Calu3 (cell line): ENCODE data around the gene SLC25A20. TPM values are rescaled to one million over a fixed set of nuclear protein-coding genes. Genes with fewer than 3 reads are reported as not detected.

Experiments used
- BruUV-seq: library from RNA; stranded (reverse); fragments of 400-500 nt; replicated peaks from 2 replicates; lab custom pipeline; 2021; lab: Mats Ljungman, UMichigan
- CTCF ChIA-PET: fragments of 300-600 bp; sonication (Branson Sonifier 250); formaldehyde crosslinking; loops from one replicate; lab custom pipeline; 2022; ENCODE audit warnings: antibody characterized with exemption; lab: Charles Lee
- DNase-seq: peaks from one replicate; pipeline ENCODE4 v3.0.0; 2022
- H3K27ac Mint-ChIP-seq: one replicate; pipeline ENCODE4 v1.8.0; 2022; ENCODE audit warnings: mixed read lengths; ENCODE audit not compliant: unreplicated experiment
- H3K27me3 Mint-ChIP-seq: one replicate; pipeline ENCODE4 v1.8.0; 2022; ENCODE audit warnings: mixed read lengths; ENCODE audit not compliant: unreplicated experiment
- H3K36me3 Mint-ChIP-seq: one replicate; pipeline ENCODE4 v1.8.0; 2022; ENCODE audit warnings: mild to moderate bottlenecking, moderate library complexity, mixed read lengths; ENCODE audit not compliant: insufficient read depth, unreplicated experiment
- H3K4me1 Mint-ChIP-seq: one replicate; pipeline ENCODE4 v1.8.0; 2022; ENCODE audit warnings: mild to moderate bottlenecking, low read depth, mixed read lengths; ENCODE audit not compliant: unreplicated experiment
- H3K4me3 Mint-ChIP-seq: one replicate; pipeline ENCODE4 v1.8.0; 2022; ENCODE audit warnings: mild to moderate bottlenecking, low read depth, moderate library complexity, mixed read lengths; ENCODE audit not compliant: unreplicated experiment
- H3K9me3 Mint-ChIP-seq: one replicate; pipeline ENCODE4 v1.8.0; 2022; ENCODE audit warnings: low read depth, mixed read lengths; ENCODE audit not compliant: unreplicated experiment
- intact Hi-C: fragments of 100-400 bp; cut with micrococcal nuclease; formaldehyde crosslinking; loops from one replicate; pipeline ENCODE4 v1.10.0; 2022; ENCODE audit not compliant: unreplicated experiment
- total RNA-seq: library from RNA; stranded (reverse); gene quantifications from 2 replicates; pipeline ENCODE4 v1.2.3, GENCODE V29; 2022
- TF ChIP-seq, protein P1 (sequence below): fragments of 200-600 bp; IDR thresholded peaks from one replicate; pipeline ENCODE4 v1.8.0; 2022; ENCODE audit warnings: antibody characterized with exemption; ENCODE audit not compliant: unreplicated experiment

SLC25A20 gene
- total RNA-seq, 1 experiment from 2014 or later, result 11.4 TPM

DNA sequence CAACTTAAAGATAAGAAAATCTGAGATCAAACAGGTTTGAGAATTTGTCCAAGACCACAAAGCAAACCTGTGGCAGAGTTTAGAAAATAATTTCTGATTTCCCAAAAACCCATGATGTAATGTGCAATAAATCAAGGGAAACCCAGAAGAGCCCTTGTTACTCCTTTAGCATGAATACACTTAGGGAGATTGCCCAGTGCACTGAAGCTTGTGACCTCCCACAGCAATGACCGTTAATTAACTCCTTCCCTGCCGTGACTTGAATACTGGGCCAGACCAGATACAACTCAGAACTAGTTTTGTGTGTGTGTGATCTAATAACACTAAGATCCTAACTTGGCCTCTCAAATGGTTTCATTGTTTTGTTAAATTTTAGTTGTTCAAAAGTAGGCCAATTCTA, 53.5 kb downstream of the SLC25A20 start:
- H3K27me3 Mint-ChIP-seq, result no peaks in the 10 kb centered on the region
- no peaks in the 10 kb centered on the region for H3K9me3 Mint-ChIP-seq
- H3K36me3 Mint-ChIP-seq, result peaks cover 20% of the 10 kb centered on the region
- H3K4me1 Mint-ChIP-seq, result peaks cover 7% of the 10 kb centered on the region
- BruUV-seq, result TSS peak; percentile 17
- no peak overlapping the region for H3K4me3 Mint-ChIP-seq
- H3K27ac Mint-ChIP-seq, result no peak overlapping the region
- intact Hi-C loops, result no loop called here
- TF ChIP-seq, protein P1, sequence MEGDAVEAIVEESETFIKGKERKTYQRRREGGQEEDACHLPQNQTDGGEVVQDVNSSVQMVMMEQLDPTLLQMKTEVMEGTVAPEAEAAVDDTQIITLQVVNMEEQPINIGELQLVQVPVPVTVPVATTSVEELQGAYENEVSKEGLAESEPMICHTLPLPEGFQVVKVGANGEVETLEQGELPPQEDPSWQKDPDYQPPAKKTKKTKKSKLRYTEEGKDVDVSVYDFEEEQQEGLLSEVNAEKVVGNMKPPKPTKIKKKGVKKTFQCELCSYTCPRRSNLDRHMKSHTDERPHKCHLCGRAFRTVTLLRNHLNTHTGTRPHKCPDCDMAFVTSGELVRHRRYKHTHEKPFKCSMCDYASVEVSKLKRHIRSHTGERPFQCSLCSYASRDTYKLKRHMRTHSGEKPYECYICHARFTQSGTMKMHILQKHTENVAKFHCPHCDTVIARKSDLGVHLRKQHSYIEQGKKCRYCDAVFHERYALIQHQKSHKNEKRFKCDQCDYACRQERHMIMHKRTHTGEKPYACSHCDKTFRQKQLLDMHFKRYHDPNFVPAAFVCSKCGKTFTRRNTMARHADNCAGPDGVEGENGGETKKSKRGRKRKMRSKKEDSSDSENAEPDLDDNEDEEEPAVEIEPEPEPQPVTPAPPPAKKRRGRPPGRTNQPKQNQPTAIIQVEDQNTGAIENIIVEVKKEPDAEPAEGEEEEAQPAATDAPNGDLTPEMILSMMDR, result no peak
- CTCF ChIA-PET, result no interaction called here
- DNase-seq, result no peak

DNA sequence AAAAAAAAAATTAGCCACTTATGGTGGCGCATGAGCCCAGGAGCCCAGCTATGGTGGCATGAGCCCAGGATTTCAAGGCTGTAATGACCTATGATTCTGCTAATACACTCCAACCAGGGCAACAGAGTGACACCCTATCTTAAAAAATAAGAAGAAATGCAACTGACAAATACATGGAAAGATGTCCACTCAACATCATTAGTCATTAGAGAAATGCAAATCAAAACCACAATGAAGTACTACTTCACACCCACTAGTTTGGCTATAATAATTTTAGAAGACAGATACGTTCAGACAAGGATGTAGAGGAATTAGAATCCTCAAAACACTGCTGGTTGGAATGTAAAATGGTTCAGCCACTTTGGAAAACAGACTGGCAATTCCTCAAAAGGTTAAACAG, 61.5 kb downstream of the SLC25A20 start:
- BruUV-seq, result no TSS peak

DNA sequence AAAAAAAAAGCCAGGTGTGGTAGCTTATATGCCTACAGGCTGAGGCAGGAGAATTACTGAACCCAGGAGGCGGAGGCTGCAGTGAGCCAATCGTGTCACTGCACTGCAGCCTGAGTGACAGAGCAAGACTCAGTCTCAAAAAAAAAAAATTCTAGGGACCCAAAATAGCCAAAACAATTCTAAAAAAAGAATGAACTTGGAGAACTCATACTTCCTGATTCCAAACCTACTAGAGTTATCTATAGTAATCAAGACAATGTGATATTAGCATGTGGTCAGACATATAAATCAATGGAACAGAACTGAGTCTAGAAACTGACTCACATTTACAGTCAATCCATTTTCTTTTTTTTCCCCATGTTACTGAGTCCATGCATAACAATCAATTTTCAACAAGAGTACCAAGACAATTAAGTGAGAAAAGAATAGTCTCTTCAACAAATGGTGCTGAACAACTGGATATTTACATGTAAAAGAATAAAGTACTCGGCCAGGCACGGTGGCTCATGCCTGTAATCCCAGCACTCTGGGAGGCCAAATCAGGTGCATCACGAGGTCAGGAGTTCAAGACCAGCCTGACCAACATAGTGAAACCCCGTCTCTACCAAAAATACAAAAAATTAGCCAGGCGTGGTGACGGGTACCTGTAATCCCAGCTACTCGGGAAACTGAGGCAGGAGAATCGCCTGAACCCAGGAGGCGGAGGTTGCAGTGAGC, 62.9 kb downstream of the SLC25A20 start:
- Mint-ChIP-seq H3K9me3 (no peaks in the 10 kb centered on the region), H3K4me3 (no peak overlapping the region), H3K4me1 (no peaks in the 10 kb centered on the region), H3K27me3 (no peaks in the 10 kb centered on the region), H3K36me3 (peaks cover 10% of the 10 kb centered on the region), H3K27ac (no peak overlapping the region)
- no TSS peak for BruUV-seq
- no peak for DNase-seq
- CTCF ChIA-PET, result interaction anchor here (0.7 kb wide), 2 partner anchors 52 to 847 kb away, joined by 3 read pairs; no protein-coding TSS in a partner anchor
- intact Hi-C loops, result no loop called here
- TF ChIP-seq, protein P1, result no peak

More for the DNA sequence above, 61.5 kb downstream of the SLC25A20 start:
- CTCF ChIA-PET, result interaction anchor here (0.5 to 0.7 kb wide), 2 partner anchors 20 to 39 kb away, joined by 3 to 5 read pairs; no protein-coding TSS in a partner anchor
- Mint-ChIP-seq H3K27me3 (no peaks in the 10 kb centered on the region), H3K9me3 (no peaks in the 10 kb centered on the region), H3K36me3 (peaks cover 10% of the 10 kb centered on the region), H3K4me1 (no peaks in the 10 kb centered on the region), H3K27ac (no peak overlapping the region), H3K4me3 (no peak overlapping the region)
- TF ChIP-seq, protein P1, result no peak
- intact Hi-C loops, result no loop called here
- DNase-seq, result no peak

DNA sequence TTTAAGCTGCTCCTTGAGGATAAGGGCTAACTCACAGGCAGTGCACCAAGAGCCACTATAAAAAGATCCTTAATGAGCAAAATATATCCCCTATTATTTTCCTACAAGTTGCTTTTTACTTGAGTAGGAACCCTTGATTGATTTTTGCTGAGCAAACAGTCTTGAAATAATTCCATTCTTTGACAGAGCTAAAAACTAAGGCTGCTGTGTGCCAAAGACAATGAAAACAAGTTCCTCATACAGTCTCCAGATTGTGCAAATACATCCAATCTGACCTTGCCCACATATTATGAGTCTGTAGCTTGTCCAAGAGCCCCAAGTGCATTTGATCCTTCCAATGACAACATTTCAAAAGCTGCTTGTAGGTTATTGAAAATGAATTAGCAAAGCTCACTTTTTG, 66.0 kb downstream of the SLC25A20 start:
- H3K4me1 Mint-ChIP-seq, result no peaks in the 10 kb centered on the region
- H3K36me3 Mint-ChIP-seq, result no peaks in the 10 kb centered on the region
- H3K9me3 Mint-ChIP-seq, result no peaks in the 10 kb centered on the region
- H3K27ac Mint-ChIP-seq, result no peak overlapping the region
- H3K27me3 Mint-ChIP-seq, result no peaks in the 10 kb centered on the region
- no TSS peak for BruUV-seq
- CTCF ChIA-PET, result interaction anchor here (0.6 to 0.8 kb wide), 3 partner anchors 27 to 1090 kb away, joined by 3 to 4 read pairs (median 4); no protein-coding TSS in a partner anchor
- intact Hi-C loops, result no loop called here
- DNase-seq, result no peak
- TF ChIP-seq, protein P1, result no peak
- H3K4me3 Mint-ChIP-seq, result no peak overlapping the region
